Stomach (tissue), 4 donors: ENCODE data around the gene THSD4.

ENCODE experiments used
- EP300 ChIP-seq: sonication (generic); formaldehyde crosslinking; IDR thresholded peaks from one replicate; pipeline ENCODE4 v1.6.1; 2017; ENCODE audit warnings: antibody characterized with exemption
- POLR2A ChIP-seq, 4 donors: fragments of 450-650 bp; IDR thresholded peaks; one replicate each; pipeline ENCODE4 v1.6.1; 2016; ENCODE audit warnings: antibody characterized with exemption in 4 of 4, control low read depth in 2 of 4, mild to moderate bottlenecking in 1 of 4, moderate library complexity in 1 of 4
- TF ChIP-seq, protein P1 (sequence below), 7 experiments: fragments of 450-650 bp in 4 of 7; fragments of 200-600 bp in 3 of 7; sonication (generic) in 3 of 7; IDR thresholded peaks; one replicate each; pipeline ENCODE4 v1.5.1; 2016 to 2019; ENCODE audit warnings: antibody characterized with exemption in 7 of 7, control low read depth in 2 of 7, mild to moderate bottlenecking in 1 of 7

DNA sequence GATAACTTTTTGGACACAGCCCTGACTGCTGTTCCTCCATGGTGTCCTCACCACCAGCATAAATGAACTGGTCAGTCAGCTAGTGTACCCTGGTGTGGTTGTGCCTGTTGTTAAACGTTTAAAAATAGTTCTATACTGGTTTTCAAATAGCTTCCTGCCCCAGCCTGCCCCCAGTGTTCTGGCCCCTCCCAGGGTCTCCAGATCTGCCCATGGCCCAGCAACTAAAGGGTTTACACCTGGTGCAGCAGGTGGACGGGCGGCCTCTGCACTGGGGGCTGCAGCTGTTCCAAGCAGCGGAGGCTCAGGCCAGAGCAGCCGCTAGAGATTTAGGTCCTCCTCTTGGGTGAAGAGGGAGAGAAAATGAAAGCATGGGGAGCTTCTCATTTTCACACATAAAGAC, 689.0 kb downstream of the THSD4 start:
- TF ChIP-seq, protein P1, sequence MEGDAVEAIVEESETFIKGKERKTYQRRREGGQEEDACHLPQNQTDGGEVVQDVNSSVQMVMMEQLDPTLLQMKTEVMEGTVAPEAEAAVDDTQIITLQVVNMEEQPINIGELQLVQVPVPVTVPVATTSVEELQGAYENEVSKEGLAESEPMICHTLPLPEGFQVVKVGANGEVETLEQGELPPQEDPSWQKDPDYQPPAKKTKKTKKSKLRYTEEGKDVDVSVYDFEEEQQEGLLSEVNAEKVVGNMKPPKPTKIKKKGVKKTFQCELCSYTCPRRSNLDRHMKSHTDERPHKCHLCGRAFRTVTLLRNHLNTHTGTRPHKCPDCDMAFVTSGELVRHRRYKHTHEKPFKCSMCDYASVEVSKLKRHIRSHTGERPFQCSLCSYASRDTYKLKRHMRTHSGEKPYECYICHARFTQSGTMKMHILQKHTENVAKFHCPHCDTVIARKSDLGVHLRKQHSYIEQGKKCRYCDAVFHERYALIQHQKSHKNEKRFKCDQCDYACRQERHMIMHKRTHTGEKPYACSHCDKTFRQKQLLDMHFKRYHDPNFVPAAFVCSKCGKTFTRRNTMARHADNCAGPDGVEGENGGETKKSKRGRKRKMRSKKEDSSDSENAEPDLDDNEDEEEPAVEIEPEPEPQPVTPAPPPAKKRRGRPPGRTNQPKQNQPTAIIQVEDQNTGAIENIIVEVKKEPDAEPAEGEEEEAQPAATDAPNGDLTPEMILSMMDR (IDR thresholded peaks at IDR 0.05): no peak
- TF ChIP-seq POLR2A (IDR thresholded peaks at IDR 0.05) (no peak), EP300 (no peak)
